Measurements from ENCODE around the gene RAD51B. TPM values are rescaled to one million over a fixed set of nuclear protein-coding genes. Genes with fewer than 3 reads are reported as not detected.

Gene RAD51B
- total RNA-seq, 1 experiment from 2014 or later: 16.7 TPM

DNA sequence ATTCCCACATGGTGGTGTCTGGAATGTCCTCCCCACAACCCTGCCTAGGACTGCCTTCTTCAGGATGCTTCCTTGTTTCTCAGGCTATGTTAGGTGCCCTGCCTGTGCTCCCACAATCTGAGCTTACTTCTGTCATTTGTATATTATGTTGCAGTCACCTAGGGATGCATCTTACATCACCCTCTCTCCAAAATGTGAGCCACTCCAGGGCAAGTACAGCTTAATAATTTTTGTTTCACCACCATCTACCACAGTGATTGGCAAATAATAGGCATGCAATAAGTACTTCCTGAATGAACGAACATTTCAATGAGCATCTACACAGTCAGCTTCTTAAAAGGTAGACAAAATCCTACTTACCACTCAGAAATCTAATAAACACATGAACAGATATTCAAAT is 40.8 kb upstream of the RAD51B start:
- Histone ChIP-seq H2AK5ac (ENCODE audit: insufficient read length, low read length) (no peak overlapping the region), H3K4me1 (ENCODE audit: insufficient read depth, low read length) (no peaks in the 10 kb centered on the region), H4K8ac (replicated peaks; ENCODE audit: insufficient read length, low read depth, low read length) (no peak overlapping the region), H3K56ac (ENCODE audit: insufficient read length, low read depth, low read length) (no peak overlapping the region), H3K27ac (ENCODE audit: insufficient read length, low read depth, low read length) (no peak overlapping the region), H3K23ac (ENCODE audit: insufficient read length, low read depth, low read length) (no peak overlapping the region), H2AFZ (ENCODE audit: low read length) (no peak overlapping the region), H3T11ph (ENCODE audit: low read length) (no peak overlapping the region), H3K9ac (ENCODE audit: extremely low read depth, insufficient read length, low read length) (no peak overlapping the region), H4K91ac (ENCODE audit: insufficient read length, low read depth, low read length) (no peak overlapping the region), H4K5ac (ENCODE audit: insufficient read length, low read depth, low read length) (no peak overlapping the region), H3K14ac (ENCODE audit: insufficient read depth, low read length) (no peak overlapping the region), H3K79me2 (ENCODE audit: insufficient read depth, low read length) (no peaks in the 10 kb centered on the region), H3K4ac (ENCODE audit: low read depth, low read length) (no peak overlapping the region), H2BK20ac (ENCODE audit: low read depth, low read length, poor library complexity, severe bottlenecking) (no peak overlapping the region), H3K4me2 (ENCODE audit: insufficient read depth, insufficient read length, low read length) (no peak overlapping the region), H2BK15ac (ENCODE audit: low read depth, low read length) (no peak overlapping the region), H3K9me3 (ENCODE audit: control insufficient read depth, low read depth, low read length) (no peaks in the 10 kb centered on the region), H3K79me1 (ENCODE audit: insufficient read depth, low read depth, low read length, poor library complexity, severe bottlenecking) (no peaks in the 10 kb centered on the region), H3K18ac (ENCODE audit: insufficient read length, low read depth, low read length) (no peak overlapping the region), H2BK12ac (ENCODE audit: insufficient read length, low read depth, low read length) (no peak overlapping the region), H2BK120ac (ENCODE audit: low read depth, low read length, poor library complexity, severe bottlenecking) (no peak overlapping the region), H4K20me1 (ENCODE audit: control insufficient read depth, insufficient read depth, insufficient read length) (no peaks in the 10 kb centered on the region), H2BK5ac (ENCODE audit: insufficient read length, low read length) (no peak overlapping the region), H3K27me3 (ENCODE audit: insufficient read depth, low read length) (no peaks in the 10 kb centered on the region), H3K23me2 (ENCODE audit: insufficient read length, low read depth, low read length, poor library complexity, severe bottlenecking) (no peaks in the 10 kb centered on the region)
- DNase-seq: no peak
- WGBS (ENCODE audit: extremely low coverage, insufficient read length, low lambda C conversion rate): no CpG with 5 or more reads among the region's 1 CpG
- Mint-ChIP-seq H3K9me3 (no peaks in the 10 kb centered on the region), H3K4me1 (no peaks in the 10 kb centered on the region), H3K27ac (no peak overlapping the region), H3K36me3 (ENCODE audit: insufficient read depth in 1 of 3, low read depth in 3 of 3) (peaks cover 23 to 89% (median 75%) of the 10 kb centered on the region in 3 experiments; a peak in 6 of 7 replicates), H3K4me3 (no peak overlapping the region), H3K27me3 (ENCODE audit: low read depth) (no peaks in the 10 kb centered on the region)
- TF ChIP-seq, protein P1, sequence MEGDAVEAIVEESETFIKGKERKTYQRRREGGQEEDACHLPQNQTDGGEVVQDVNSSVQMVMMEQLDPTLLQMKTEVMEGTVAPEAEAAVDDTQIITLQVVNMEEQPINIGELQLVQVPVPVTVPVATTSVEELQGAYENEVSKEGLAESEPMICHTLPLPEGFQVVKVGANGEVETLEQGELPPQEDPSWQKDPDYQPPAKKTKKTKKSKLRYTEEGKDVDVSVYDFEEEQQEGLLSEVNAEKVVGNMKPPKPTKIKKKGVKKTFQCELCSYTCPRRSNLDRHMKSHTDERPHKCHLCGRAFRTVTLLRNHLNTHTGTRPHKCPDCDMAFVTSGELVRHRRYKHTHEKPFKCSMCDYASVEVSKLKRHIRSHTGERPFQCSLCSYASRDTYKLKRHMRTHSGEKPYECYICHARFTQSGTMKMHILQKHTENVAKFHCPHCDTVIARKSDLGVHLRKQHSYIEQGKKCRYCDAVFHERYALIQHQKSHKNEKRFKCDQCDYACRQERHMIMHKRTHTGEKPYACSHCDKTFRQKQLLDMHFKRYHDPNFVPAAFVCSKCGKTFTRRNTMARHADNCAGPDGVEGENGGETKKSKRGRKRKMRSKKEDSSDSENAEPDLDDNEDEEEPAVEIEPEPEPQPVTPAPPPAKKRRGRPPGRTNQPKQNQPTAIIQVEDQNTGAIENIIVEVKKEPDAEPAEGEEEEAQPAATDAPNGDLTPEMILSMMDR (conservative IDR thresholded peaks at IDR 0.05): no peak
